HG03575 (cell line): ENCODE data around the gene MIXL1.
"Not testable (repeated sequence)": the region's sequence is repeated elsewhere in the genome, so short reads cannot be mapped to it uniquely, and the experiment has no call there.

Experiments used
- ATAC-seq: cut with Tn5 transposase; IDR thresholded peaks from one replicate; pipeline ENCODE4 v1.9.1; 2021; ENCODE audit not compliant: unreplicated experiment, insufficient number of reproducible peaks, low FRiP score; ENCODE audit errors: extremely low read depth

The MIXL1 gene

DNA sequence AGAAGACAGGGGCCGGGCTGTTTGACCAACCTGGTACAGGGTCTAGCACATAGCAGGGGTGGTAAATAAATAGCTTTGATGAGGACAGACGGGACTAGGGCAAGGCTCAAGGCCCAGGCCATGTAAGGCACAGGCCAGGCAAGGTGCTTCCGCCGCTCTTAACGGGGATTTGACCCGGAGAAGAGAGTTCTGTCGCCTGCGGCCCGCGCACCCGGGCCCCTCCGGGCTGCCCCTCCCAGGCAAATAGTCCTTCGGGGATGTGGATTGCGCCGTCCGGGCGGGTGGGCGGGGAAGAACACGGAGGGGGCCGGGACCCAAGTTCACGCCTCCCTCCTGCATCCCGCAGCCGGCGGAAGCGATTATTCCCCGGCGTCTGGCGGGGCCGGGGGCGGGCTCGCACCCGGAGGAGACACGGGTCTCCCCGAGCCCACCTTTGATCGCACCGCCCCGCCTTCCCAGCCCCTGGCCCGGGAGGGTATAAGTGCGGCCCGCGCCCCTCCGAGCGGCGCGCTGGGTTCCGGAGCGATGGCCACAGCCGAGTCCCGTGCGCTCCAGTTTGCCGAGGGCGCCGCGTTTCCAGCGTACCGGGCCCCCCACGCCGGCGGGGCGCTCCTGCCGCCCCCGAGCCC lies at the start of gene MIXL1:
Gene MIXL1 (plus strand): TSS at position 508 of the 629 bp plus-strand sequence. CDS start 18 bp downstream, at position 526.
- no peak for ATAC-seq

DNA sequence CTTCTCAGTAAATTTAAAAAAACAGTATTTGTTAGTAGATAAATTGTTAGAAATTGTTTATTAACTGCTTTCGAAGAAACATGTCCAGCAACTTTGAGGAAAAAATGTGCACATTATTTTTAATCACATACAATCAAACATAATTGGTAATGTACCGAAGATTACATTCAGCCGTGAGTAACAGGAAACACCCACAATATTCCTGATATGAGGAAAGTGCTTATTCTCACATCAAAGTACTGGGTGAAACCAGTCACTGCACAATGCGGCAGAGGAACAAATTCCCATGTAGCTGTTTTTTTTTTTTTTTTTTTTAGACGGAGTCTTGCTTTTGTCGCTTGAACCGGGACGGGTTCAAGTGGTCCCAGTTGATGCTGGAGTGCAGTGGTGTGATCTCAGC lies 46.6 kb upstream of the MIXL1 start:
- no peak for ATAC-seq

DNA sequence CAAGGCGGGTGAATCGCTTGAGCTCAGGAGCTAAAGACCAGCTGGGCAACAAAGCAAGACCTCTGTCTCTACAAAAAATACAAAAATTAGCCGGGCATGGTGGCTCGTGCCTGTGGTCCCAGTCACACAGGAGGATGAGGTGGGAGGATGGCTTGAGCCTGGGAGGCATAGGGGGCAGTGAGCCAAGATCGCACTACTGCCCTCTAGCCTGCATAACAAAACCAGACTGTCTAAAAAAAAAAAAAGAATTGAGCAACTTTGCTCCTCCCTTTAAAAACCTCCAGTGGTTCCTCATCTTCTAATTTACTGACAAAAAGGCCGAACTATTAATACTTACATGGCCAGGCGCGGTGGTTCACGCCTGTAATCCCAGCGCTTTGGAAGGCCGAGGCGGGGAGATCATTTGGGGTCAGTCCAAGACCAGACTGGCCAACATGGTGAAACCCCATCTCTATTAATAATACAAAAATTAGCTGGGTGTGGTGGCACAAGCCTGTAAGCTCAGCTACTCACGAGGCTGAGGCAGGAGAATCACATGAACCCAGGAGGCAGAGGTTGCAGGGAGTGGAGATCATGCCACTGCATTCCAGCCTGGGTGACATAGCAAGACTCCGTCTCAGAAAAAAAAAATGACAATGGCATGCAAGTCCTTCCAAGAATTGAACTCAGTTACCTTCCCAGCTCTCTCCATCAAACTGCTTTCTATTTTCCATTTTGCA lies 41.3 kb upstream of the MIXL1 start:
- ATAC-seq, result no peak

DNA sequence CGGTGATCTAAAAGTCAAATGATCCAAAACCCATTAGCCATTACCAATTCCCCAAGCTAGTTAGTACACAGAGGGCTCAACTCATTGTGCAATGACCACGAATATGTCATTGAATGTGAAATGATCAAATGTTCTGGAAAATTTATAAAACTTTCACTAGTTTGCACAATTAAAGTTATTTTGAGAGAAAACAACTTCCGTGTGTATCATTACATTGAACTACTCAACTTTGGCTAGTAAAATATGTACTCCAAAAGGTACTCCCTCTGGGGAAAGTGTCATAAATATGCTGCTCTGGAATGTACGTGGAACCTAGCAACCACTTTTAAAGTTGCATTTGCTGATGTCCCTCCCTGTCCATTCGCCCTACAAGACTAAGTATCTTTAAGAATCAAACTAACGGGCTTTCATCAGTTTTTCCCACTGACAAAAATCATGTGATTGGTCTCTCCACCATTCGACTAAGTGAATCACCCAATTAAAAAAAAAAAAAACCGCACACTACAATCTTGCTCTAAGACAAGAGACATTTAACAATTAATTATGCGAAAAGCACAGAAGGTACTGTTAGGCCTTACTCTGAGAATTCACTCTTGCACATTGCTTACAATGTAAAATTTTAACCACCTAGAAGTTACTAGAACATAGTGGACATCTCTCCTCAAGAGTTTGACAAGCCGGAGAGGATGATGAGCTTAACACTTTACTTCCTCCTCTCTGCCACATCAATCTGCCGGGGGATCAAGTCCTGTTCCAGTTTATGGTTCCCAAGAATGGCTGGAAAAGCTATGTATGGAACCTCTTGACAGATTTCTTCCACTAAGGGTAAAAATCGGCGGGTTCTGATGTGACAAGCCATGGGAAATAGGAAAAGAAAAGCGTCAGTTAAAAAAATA lies 38.1 kb upstream of the MIXL1 start:
- no peak for ATAC-seq

DNA sequence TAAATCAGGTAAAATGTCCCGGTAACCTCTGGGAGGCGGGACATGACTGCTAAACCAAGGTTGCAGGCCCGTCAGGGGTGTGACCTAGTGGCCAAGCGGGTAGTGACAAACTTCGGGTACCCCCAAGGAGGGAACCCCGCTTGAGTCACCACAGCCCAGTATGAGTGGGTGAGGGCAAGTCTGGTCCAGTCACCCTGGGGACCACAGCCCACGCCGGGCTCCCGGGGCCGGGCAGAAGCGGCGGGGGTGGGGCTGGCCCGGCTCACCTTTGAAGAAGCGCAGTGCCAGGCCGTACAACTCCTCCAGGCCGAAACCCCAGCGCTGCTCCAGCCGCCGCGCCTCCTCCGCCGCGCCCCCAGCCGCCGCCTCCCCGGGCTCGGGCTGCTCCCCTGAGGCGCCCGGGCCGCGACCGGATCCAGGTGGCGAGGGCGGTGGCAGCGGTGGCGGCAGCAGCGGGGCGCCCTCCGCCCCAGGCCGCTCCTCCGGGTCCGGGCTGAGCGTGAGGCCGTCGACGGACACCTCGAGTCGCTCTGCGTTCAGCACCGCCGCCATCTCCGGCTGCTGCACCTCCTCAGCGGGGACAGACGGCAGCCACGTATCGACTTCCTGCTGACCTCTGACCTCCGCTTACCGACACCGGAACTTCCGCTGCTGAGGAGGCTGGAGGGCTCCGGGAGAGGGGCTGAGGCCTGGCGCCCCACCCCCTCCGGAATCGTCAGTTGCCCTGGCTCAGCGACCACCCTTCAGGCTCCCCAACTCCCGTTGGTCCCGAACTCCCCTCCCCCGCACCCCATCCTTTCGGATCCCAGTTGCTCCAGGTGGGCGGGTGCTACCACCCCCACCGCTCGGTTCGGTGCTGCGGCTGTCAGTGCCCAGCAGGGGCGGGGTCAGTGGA lies 37.1 kb upstream of the MIXL1 start, which contains the start of gene ACBD3:
Gene ACBD3 (minus strand): TSS at position 618 of the 895 bp plus-strand sequence. CDS start 66 bp downstream, at position 552.
- no peak for ATAC-seq

DNA sequence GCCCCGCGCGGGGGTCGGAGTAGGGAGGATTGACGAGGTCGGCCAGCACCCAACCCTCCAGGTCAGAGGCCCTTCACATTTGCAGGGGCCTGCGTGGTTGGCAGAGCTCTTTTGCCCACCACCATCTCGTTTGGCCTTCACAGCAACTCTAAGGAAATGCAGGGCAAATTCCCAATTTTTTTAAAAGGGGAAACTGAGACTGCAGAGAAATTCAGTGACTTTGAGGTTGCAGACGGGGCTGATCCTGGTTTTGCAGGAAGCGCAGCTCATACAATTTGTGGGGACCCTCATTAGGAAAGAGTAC lies 36.5 kb upstream of the MIXL1 start:
- ATAC-seq, result no peak

DNA sequence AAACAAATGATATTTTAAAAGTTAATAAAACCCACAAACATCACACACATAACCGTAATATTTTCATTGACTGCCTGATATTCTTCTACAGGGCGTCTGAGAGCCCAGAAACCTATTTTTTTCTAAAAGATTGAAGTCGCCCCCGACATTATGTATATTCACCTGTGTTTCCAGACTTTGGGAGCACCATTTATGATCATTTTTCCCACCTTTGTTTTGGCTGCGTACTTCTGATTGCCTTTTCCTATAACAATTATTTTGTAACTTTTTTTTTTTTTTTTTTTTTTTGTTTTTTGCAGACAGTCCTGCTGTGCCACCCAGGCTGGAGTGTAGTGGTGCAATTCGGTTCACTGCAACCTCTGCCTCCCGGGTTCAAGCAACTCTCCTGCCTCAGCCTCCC lies 36.1 kb upstream of the MIXL1 start:
- no peak for ATAC-seq

DNA sequence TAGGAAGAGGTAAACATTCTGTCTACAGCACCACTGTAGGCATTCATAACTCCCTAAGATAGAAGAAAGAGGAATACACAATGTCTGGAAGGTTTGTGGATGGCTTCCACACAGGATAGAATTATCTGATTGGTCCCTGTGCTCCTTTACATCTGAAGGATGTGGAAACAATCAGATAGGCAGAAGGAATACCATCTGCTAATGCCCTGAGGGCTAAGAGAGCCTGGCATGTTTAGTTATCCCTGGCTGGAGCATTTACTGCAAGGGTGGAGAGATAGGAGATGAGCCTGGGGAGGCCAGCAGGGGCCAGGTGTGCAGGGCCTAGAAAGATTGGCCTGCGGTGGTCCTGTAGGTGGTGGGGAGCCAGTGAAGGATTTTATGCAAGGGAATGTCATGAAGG lies 28.3 kb upstream of the MIXL1 start:
- ATAC-seq, result no peak

DNA sequence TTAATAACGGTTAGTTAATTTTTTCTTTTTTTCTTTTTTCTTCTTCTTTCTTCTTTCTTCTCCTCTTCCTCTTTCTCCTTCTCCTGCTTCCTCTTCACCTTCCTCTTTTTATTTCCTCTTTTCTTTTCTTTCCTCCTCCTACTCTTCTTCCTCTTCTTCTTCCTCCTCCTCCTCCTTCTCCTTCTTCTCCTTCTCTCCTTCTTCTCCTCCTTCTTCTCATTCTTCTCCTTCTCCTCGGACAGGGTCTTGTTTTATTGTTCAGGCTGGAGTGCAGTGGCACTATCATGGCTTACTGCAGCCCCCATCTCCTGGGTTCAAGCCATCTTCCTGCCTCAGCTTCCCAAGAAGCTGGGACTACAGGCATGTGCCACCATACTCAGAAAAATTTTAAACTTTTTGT lies 23.5 kb upstream of the MIXL1 start:
- no peak for ATAC-seq

DNA sequence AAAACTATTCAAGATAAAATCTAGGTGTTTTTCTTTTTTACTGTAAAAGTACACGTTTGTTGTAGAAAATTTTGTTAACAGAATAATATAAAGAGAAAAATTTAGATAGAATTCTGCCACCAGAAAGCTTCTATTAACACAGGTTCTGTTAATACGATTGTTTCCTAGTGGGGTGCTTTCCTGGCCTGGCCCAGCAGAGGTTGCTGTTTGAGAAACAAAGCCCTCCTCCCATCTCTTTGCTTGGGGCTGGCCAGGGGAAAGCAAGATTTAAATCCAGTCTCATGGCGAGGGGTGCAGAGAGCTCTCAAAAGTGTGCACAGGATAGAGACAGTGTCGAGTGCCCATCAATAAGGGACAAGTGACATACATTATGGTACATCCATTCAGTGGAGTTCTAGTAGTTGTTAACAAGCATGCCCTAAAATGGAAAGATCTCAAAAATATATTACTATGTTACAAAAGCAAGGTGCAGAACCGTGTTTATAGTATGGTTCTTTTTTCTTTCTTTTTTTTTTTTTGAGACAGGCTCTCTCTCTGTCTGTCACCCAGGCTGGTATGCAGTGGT lies 22.4 kb upstream of the MIXL1 start:
- no peak for ATAC-seq

DNA sequence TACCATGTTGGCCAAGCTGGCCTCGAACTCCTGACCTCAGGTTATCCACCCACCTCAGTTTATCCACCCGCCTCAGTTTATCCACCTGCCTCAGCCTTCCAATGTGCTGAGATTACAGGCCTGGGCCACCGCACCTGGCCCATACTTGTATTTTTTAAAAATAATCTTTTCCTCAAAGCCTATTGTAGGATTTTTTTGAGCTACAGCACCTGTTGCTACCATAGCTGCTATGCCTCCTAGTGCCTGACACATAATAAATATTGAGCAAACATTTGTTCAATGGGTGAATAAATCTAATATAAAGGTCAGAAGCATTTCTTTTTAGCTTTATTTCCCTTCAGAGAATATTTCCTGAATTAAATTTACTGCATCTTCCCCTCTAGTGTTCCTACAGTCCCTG lies 21.2 kb upstream of the MIXL1 start:
- no peak for ATAC-seq

DNA sequence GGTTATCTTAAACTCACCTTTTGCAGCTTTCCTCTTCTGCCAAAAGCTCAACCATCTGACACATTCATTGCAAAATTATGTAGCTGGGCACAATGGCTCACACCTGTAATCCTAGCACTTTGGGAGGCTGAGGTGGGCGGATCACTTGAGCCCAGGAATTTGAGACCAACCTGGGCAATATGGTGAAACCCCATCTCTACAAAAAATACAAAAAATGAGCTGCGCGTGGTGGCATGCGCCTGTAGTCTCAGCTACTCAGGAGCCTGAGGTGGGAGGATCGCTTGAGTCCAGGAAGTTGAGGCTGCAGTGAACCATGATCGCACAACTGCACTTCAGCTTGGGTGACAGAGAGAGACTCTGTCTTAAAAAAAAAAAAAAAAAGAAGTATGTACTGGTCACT lies 20.8 kb upstream of the MIXL1 start:
- ATAC-seq, result not testable (repeated sequence)

DNA sequence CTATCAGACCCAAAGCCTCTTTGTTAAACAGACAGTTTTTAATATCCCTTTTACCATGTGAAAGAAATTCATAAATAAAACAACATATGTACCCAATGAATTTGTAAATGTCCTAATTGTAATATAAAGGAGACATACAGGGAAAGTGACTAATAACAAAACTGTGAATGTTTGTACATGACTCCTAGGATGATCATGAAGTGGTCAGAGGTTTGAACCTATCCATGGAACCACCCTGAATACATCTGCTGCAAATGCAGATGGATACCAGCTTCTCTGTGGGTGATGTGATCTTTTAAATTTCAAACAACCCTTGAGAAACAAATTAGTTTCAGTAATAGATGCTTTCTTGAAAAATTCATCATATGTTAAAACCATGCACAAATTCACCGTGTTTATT lies 20.2 kb upstream of the MIXL1 start:
- no peak for ATAC-seq

DNA sequence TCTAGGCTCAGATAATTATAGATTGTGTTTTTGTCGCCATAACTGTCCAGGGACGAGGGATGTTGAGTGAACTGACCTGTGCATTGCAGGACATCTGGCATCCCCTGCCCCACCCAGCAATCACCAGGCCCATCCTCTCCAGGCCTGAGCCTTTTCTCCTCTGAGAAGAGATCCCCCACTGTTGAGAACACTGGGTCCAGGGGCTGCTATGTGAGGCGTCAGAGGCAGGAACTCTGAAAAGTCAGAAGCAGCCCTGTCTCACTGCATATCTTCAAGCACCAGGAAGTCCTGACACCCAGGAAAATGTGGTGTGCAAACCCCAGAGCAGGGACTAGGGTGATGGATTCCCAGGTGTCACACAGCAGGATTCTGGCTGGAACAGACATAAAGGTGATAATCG lies 19.8 kb upstream of the MIXL1 start:
- ATAC-seq, result no peak

DNA sequence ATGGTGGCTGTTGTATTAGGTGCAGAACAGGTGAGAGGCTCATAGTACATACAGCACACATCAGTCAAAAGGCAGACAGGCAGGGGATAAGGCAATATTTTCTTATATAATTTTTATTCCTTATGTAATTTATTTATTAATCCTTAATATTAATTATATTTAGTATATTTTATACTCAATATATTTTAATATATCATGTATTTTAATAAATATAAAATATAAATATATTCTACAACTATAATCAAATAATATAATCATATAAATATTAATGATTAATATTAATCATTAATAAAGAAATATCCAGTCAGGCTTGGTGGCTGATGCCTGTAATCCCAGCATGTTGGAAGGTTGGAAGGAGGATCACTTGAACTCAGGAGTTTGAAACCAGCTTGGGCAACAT lies 19.3 kb upstream of the MIXL1 start:
- ATAC-seq, result no peak

DNA sequence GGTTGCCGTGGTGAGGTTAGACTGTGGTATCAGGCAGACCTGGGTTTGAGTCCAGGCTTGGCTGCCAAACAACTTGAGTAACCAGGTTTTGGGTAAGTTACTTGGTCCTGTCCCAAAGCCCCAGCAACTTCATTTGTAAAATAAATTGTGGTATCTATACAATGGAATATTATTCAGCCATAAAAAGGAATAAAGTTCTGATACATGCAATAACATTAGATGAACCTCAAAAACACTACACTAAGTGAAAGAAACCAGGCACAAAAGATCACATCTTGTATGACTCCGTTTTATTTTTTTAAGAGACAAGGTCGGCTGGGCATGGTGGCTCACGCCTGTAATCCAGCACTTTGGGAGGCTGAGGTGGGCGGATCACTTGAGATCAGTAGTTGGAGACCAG lies 16.4 kb upstream of the MIXL1 start:
- ATAC-seq, result no peak

DNA sequence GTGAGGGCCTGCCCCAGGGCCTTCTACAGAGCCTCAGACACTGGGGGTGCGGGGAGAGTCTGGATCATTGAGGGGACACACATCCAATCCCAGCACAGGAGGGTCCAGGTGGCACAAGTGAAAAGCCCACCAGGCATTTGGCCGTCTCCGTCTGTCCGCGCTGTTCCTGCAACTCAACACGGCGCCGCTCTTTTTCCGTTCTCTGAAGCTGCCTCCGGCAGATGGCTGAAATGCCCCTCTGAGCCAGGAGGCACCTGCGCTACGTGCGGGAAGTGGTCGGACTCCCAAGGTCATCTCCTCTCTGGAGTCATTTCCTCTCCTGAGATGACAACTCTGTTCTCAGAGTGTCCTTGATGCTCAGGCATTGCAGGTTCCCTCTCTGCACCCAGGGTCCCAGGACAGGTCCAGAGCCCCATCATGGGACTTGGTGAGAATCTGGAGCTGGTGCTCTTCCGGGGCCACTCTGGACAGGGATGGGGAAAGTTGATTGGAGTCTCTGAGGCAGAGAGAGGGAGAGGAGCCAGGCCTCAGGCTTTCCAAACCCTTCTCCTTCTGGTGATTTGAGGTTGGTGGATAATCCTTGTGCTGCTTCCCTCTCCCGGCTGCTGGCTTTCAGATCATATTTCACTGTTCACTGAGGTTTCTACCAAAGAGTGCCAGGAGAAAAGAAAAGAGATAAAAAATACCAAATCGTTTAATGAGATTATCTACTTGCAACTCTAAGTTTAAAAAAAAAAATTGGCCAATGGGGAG lies 14.0 kb upstream of the MIXL1 start:
- ATAC-seq, result no peak

DNA sequence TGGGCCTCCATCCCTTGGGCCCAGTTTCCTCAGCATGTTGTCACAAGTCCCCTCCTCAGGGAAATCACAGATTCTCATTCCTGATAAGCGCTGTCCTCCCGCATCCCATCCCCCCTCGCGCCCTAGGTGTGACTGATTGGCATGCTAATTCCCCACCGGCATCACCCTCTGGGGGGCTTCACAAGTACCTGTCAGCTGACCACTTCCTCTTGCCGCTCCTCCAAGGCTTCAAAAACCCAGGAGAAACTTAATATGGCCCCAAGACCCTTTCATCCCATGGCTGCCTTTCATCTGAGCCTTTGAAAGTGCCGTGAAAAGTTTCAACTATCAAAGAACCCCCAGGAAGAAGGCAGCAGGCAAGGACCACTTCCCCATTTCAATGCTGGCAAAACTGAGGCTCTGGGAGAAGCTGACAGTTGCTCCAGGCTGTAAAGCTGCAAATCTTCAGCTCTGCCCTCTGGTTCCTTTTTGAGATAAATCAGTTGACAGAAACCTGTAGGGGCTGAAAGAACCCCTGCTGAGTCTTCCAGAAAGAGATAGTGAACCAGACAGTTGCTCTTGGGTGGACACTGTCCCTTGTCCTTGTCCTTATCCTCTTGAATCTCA lies 12.8 kb upstream of the MIXL1 start:
- ATAC-seq, result no peak
